H1 (cell line): Measurements from ENCODE around the gene NEK2. TPM values are rescaled to one million over a fixed set of nuclear protein-coding genes. Genes with fewer than 3 reads are reported as not detected.

ENCODE experiments used
- CTCF ChIA-PET: fragments of 300-600 bp; sonication (Branson Sonifier 250); formaldehyde crosslinking; loops from one replicate; lab custom pipeline; 2021; ENCODE audit not compliant: partially characterized antibody; lab: Charles Lee
- POLR2A ChIA-PET: fragments of 300-600 bp; sonication (Branson Sonifier 250); formaldehyde crosslinking; loops from one replicate; lab custom pipeline; 2021; ENCODE audit warnings: inconsistent platforms; ENCODE audit not compliant: partially characterized antibody; lab: Charles Lee
- DNase-seq, 2 experiments: peaks; one replicate each; pipeline versions ENCODE4 v3.0.0 to v3.0.0-alpha.2; 2010 to 2022; ENCODE audit warnings: low spot score in 2 of 2, low read depth in 1 of 2, mixed read lengths in 1 of 2
- FAIRE-seq: peaks from 2 replicates; lab custom pipeline; 2011; peaks lifted over from hg19 to GRCh38; lab: Jason Lieb, UNC
- H2AFZ ChIP-seq: 2 replicates; pipeline ENCODE4 v1.8.1; 2012; ENCODE audit warnings: low read length, inconsistent platforms
- H2AK5ac ChIP-seq: 2 replicates; pipeline ENCODE4 v1.6.1; 2013; ENCODE audit warnings: low read depth, low read length
- H2BK120ac ChIP-seq: replicated peaks from 2 replicates; pipeline ENCODE3; 2013; ENCODE audit warnings: low read depth, low read length, inconsistent platforms
- H2BK12ac ChIP-seq: 2 replicates; pipeline ENCODE4 v1.6.1; 2013; ENCODE audit warnings: low read depth, low read length
- H2BK15ac ChIP-seq: 2 replicates; pipeline ENCODE4 v1.6.1; 2013; ENCODE audit warnings: low read length
- H2BK20ac ChIP-seq: 2 replicates; pipeline ENCODE4 v1.6.1; 2013; ENCODE audit warnings: low read length
- H2BK5ac ChIP-seq: 2 replicates; pipeline ENCODE4 v1.6.1; 2013; ENCODE audit warnings: low read depth, low read length
- H3K14ac ChIP-seq: 2 replicates; pipeline ENCODE4 v1.6.1; 2013; ENCODE audit warnings: inconsistent platforms; ENCODE audit not compliant: insufficient read length
- H3K18ac ChIP-seq: 2 replicates; pipeline ENCODE4 v1.6.1; 2013; ENCODE audit warnings: low read length; ENCODE audit errors: extremely low read depth
- H3K23ac ChIP-seq: 2 replicates; pipeline ENCODE4 v1.6.1; 2013; ENCODE audit warnings: inconsistent platforms; ENCODE audit not compliant: insufficient read length
- H3K23me2 ChIP-seq: 2 replicates; pipeline ENCODE4 v1.6.1; 2013; ENCODE audit warnings: low read depth, low read length
- H3K27ac ChIP-seq: 2 replicates; pipeline ENCODE4 v1.6.1; 2011; ENCODE audit warnings: low read depth, low read length, inconsistent platforms
- H3K27me3 ChIP-seq, 4 experiments: replicated peaks in 1 of 4; 1 replicate in 1 of 4; 2 replicates in 3 of 4; pipeline versions ENCODE4 v1.6.1 to v1.8.1; 2011 to 2013; ENCODE audit warnings: low read length in 3 of 4, mild to moderate bottlenecking in 3 of 4, inconsistent platforms in 2 of 4, mixed read lengths in 2 of 4, moderate library complexity in 1 of 4; ENCODE audit not compliant: control insufficient read depth in 3 of 4, insufficient read depth in 3 of 4; ENCODE audit errors: extremely low read depth in 1 of 4
- H3K36me3 ChIP-seq, 4 experiments: 2 replicates each; pipeline versions ENCODE4 v1.6.1 to v1.8.1; 2011 to 2013; ENCODE audit warnings: mild to moderate bottlenecking in 4 of 4, low read length in 3 of 4, moderate library complexity in 2 of 4, control low read depth in 1 of 4, inconsistent platforms in 1 of 4; ENCODE audit not compliant: insufficient read depth in 4 of 4, control insufficient read depth in 2 of 4
- H3K4ac ChIP-seq: replicated peaks from 2 replicates; pipeline ENCODE3; 2013; ENCODE audit warnings: low read length, low read depth, mixed read lengths, inconsistent platforms; ENCODE audit not compliant: insufficient read length
- H3K4me1 ChIP-seq, 4 experiments: replicated peaks in 1 of 4; 1 replicate in 1 of 4; 2 replicates in 3 of 4; pipeline versions ENCODE4 v1.6.1 to v1.8.1; 2011 to 2013; ENCODE audit warnings: low read length in 3 of 4, inconsistent platforms in 2 of 4, mixed read lengths in 1 of 4; ENCODE audit not compliant: insufficient read depth in 4 of 4, control insufficient read depth in 3 of 4
- H3K4me2 ChIP-seq, 2 experiments: 2 replicates each; pipeline versions ENCODE4 v1.6.1 to v1.8.1; 2011 to 2013; ENCODE audit warnings: low read depth in 2 of 2, low read length in 2 of 2, control low read depth in 1 of 2, inconsistent platforms in 1 of 2, mild to moderate bottlenecking in 1 of 2; ENCODE audit not compliant: insufficient read depth in 1 of 2
- H3K4me3 ChIP-seq, 4 experiments: fragments of 200-600, 300-600 bp in 1 of 4; sonication (generic), shearing (Covaris generic), sonication (Bioruptor Twin) in 1 of 4; 2 replicates each; pipeline versions ENCODE4 v1.5.1 to v1.8.1; 2011 to 2016; ENCODE audit warnings: low read length in 4 of 4, low read depth in 3 of 4, control low read depth in 2 of 4, inconsistent platforms in 2 of 4, mild to moderate bottlenecking in 2 of 4, mixed read lengths in 1 of 4, moderate library complexity in 1 of 4; ENCODE audit not compliant: insufficient read depth in 2 of 4; ENCODE audit errors: extremely low read depth in 1 of 4
- H3K56ac ChIP-seq: replicated peaks from 2 replicates; pipeline ENCODE3; 2013; ENCODE audit warnings: low read depth, mild to moderate bottlenecking, mixed read lengths, low read length, inconsistent platforms; ENCODE audit not compliant: insufficient read length
- H3K79me1 ChIP-seq: 2 replicates; pipeline ENCODE4 v1.6.1; 2013; ENCODE audit warnings: low read depth, low read length, control low read depth
- H3K79me2 ChIP-seq, 2 experiments: 2 replicates each; pipeline versions ENCODE4 v1.6.1 to v1.8.1; 2012 to 2013; ENCODE audit warnings: low read length in 2 of 2, mild to moderate bottlenecking in 2 of 2, inconsistent platforms in 1 of 2; ENCODE audit not compliant: insufficient read depth in 2 of 2, control insufficient read depth in 1 of 2
- H3K9ac ChIP-seq, 4 experiments: replicated peaks in 1 of 4; 1 replicate in 1 of 4; 2 replicates in 3 of 4; pipeline versions ENCODE4 v1.6.1 to v1.8.1; 2011 to 2013; ENCODE audit warnings: low read depth in 3 of 4, low read length in 3 of 4, control low read depth in 2 of 4, mild to moderate bottlenecking in 2 of 4, moderate library complexity in 2 of 4, inconsistent platforms in 1 of 4; ENCODE audit errors: extremely low read depth in 1 of 4
- H3K9me3 ChIP-seq, 2 experiments: 2 replicates each; pipeline versions ENCODE4 v1.6.1 to v1.8.1; 2012 to 2013; ENCODE audit warnings: mild to moderate bottlenecking in 2 of 2, moderate library complexity in 2 of 2, control low read depth in 1 of 2, inconsistent platforms in 1 of 2, low read depth in 1 of 2, low read length in 1 of 2, mixed read lengths in 1 of 2; ENCODE audit not compliant: insufficient read depth in 2 of 2
- H4K20me1 ChIP-seq, 2 experiments: replicated peaks in 1 of 2; 2 replicates each; pipeline versions ENCODE3 to v1.8.1; 2011 to 2013; ENCODE audit warnings: inconsistent platforms in 2 of 2, low read length in 2 of 2, mild to moderate bottlenecking in 1 of 2; ENCODE audit not compliant: insufficient read depth in 2 of 2, control insufficient read depth in 1 of 2
- H4K5ac ChIP-seq: 2 replicates; pipeline ENCODE4 v1.6.1; 2013; ENCODE audit warnings: low read length, low read depth, mixed read lengths, inconsistent platforms; ENCODE audit not compliant: insufficient read length
- H4K8ac ChIP-seq: 2 replicates; pipeline ENCODE4 v1.8.0; 2013; ENCODE audit warnings: mild to moderate bottlenecking, moderate library complexity, low read length, inconsistent platforms; ENCODE audit not compliant: insufficient read depth; ENCODE audit errors: extremely low read depth
- H4K91ac ChIP-seq: replicated peaks from 2 replicates; pipeline ENCODE3; 2013; ENCODE audit warnings: low read length, mixed read lengths, inconsistent platforms; ENCODE audit not compliant: insufficient read length
- SUZ12 ChIP-seq: fragments of 200-600 bp; sonication (generic); IDR thresholded peaks from 2 replicates; pipeline ENCODE4 v1.6.1; 2012; ENCODE audit warnings: mild to moderate bottlenecking, inconsistent platforms, low read length, moderate library complexity, mixed read lengths
- WGBS, 2 experiments: shearing (Covaris generic) in 1 of 2; methylation state at CpG; one replicate each; pipeline versions ENCODE4 v1.1.6 to v1.1.7; 2013 to 2015; ENCODE audit warnings: low lambda C conversion rate in 2 of 2, mixed read lengths in 2 of 2, inconsistent platforms in 1 of 2, low coverage in 1 of 2, missing lambda C conversion rate in 1 of 2; ENCODE audit not compliant: insufficient replicate concordance in 2 of 2, insufficient coverage in 1 of 2, insufficient read length in 1 of 2; ENCODE audit errors: extremely low coverage in 1 of 2, missing lambda C conversion rate in 1 of 2; 5-methylcytosine and 5-hydroxymethylcytosine counted together
- polyA plus RNA-seq, 7 experiments: library from polyadenylated mRNA; depleted of rRNA in 3 of 7; stranded (reverse) in 5 of 7; unstranded in 2 of 7; fragments of >200 nt in 5 of 7; fragments of 200-250 nt in 2 of 7; gene quantifications; 1 replicate in 5 of 7; 2 replicates in 1 of 7; 4 replicates in 1 of 7; pipeline versions ENCODE4 v1.2.1 to v1.2.3, GENCODE V29; 2011 to 2013; ENCODE audit warnings: missing spikeins in 2 of 7, mixed read lengths in 2 of 7
- total RNA-seq: library from RNA; stranded (reverse); fragmentation: NEBNext Ultra II Directional; extraction: Animal tissue kit (Norgen Biotek cat#: 25700); gene quantifications from 2 replicates; pipeline ENCODE4 v1.2.1, GENCODE V29; 2021

Gene NEK2
- total and polyA plus RNA-seq, 2 of the 8 experiments (the other 6 are each of a cell fraction or from before 2014, with no cell fraction given) = 8.4 to 22.9 TPM

GRCh38 chr1:211640301-211640630, 35.2 kb downstream of the NEK2 start:
- Histone ChIP-seq H3K9me3 (no peaks in the 10 kb centered on the region), H2BK12ac (no peak overlapping the region), H3K4me3 (no peak overlapping the region), H3K23ac (no peak overlapping the region), H2BK5ac (no peak overlapping the region), H2AK5ac (no peak overlapping the region), H4K8ac (no peak overlapping the region), H3K4me2 (no peak overlapping the region), H4K5ac (no peak overlapping the region), H3K36me3 (no peaks in the 10 kb centered on the region), H2BK20ac (no peak overlapping the region), H3K18ac (no peak overlapping the region), H3K4me1 (peaks cover 0 to 3% (median 2%) of the 10 kb centered on the region in 4 experiments; a peak in 2 of 7 replicates), H3K56ac (no peak overlapping the region), H3K79me1 (no peaks in the 10 kb centered on the region), H2AFZ (peak overlapping the region; percentile 36), H3K27me3 (no peaks in the 10 kb centered on the region), H3K9ac (no peak overlapping the region), H3K27ac (no peak overlapping the region), H4K20me1 (no peaks in the 10 kb centered on the region), H3K14ac (no peak overlapping the region), H4K91ac (no peak overlapping the region), H3K79me2 (no peaks in the 10 kb centered on the region), H3K23me2 (no peaks in the 10 kb centered on the region), H3K4ac (no peak overlapping the region), H2BK120ac (no peak overlapping the region), H2BK15ac (no peak overlapping the region)
- DNase-seq (no peak), FAIRE-seq (no peak)
- POLR2A ChIA-PET = interaction anchor here (1.1 kb wide), 1 partner anchor 30 kb away, joined by 3 read pairs; no protein-coding TSS in a partner anchor
- CTCF ChIA-PET = interaction anchor here (0.9 to 8.2 kb wide), 6 partner anchors 9 to 127 kb away, joined by 3 to 75 read pairs (median 4); partner anchors contain the start of gene SLC30A1
- TF ChIP-seq SUZ12 = no peak
- WGBS, 2 experiments = 82% methylated on average over 1 of the region's 1 CpG; no CpG with 5 or more reads in 1 of the 2 experiments
